HFFc6 (cell line): Measurements from ENCODE around the gene MRGPRG. TPM values are rescaled to one million over a fixed set of nuclear protein-coding genes. Genes with fewer than 3 reads are reported as not detected.

ENCODE experiments used
- DNase-seq: peaks from one replicate; pipeline ENCODE4 v3.0.0-alpha.2; 2018
- H3K27ac Mint-ChIP-seq: 2 replicates; pipeline ENCODE4 v1.8.0; 2020; ENCODE audit warnings: mild to moderate bottlenecking, mixed read lengths
- H3K27me3 Mint-ChIP-seq: 2 replicates; pipeline ENCODE4 v1.8.0; 2021; ENCODE audit warnings: mild to moderate bottlenecking, moderate library complexity, mixed read lengths; ENCODE audit not compliant: insufficient read depth
- H3K36me3 Mint-ChIP-seq: 2 replicates; pipeline ENCODE4 v1.8.0; 2021; ENCODE audit warnings: low read depth, mixed read lengths
- H3K4me1 Mint-ChIP-seq: 2 replicates; pipeline ENCODE4 v1.8.0; 2020; ENCODE audit warnings: low read depth, mixed read lengths
- H3K4me3 Mint-ChIP-seq: 2 replicates; pipeline ENCODE4 v1.8.0; 2020; ENCODE audit warnings: mild to moderate bottlenecking, moderate library complexity, mixed read lengths
- H3K9me3 Mint-ChIP-seq: 2 replicates; pipeline ENCODE4 v1.8.0; 2020; ENCODE audit warnings: mild to moderate bottlenecking, mixed read lengths
- total RNA-seq, 6 experiments: library from RNA; stranded (reverse); fragmentation: NEBNext Ultra II Directional; extraction: Animal tissue kit (Norgen Biotek cat#: 25700); gene quantifications; 2 replicates in 1 of 6; 3 replicates in 5 of 6; pipeline ENCODE4 v1.2.3, GENCODE V29; 2021
- TF ChIP-seq, protein P1 (sequence below): fragments of 200-600 bp; sonication (generic); IDR thresholded peaks from 2 replicates; pipeline ENCODE4 v1.5.0; 2021; ENCODE audit warnings: antibody characterized with exemption, mild to moderate bottlenecking

The MRGPRG gene
- total RNA-seq, 6 experiments from 2014 or later: not detected

GRCh38 chr11:3230636-3231549 is 12.3 kb upstream of the MRGPRG start:
- TF ChIP-seq, protein P1, sequence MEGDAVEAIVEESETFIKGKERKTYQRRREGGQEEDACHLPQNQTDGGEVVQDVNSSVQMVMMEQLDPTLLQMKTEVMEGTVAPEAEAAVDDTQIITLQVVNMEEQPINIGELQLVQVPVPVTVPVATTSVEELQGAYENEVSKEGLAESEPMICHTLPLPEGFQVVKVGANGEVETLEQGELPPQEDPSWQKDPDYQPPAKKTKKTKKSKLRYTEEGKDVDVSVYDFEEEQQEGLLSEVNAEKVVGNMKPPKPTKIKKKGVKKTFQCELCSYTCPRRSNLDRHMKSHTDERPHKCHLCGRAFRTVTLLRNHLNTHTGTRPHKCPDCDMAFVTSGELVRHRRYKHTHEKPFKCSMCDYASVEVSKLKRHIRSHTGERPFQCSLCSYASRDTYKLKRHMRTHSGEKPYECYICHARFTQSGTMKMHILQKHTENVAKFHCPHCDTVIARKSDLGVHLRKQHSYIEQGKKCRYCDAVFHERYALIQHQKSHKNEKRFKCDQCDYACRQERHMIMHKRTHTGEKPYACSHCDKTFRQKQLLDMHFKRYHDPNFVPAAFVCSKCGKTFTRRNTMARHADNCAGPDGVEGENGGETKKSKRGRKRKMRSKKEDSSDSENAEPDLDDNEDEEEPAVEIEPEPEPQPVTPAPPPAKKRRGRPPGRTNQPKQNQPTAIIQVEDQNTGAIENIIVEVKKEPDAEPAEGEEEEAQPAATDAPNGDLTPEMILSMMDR: no peak
- Mint-ChIP-seq H3K4me1 (peaks cover 13% of the 10 kb centered on the region; the same call in 1 of the 2 replicates), H3K9me3 (no peaks in the 10 kb centered on the region), H3K27ac (no peak overlapping the region), H3K4me3 (no peak overlapping the region), H3K27me3 (peaks cover 30% of the 10 kb centered on the region), H3K36me3 (no peaks in the 10 kb centered on the region)
- no peak for DNase-seq

DNA sequence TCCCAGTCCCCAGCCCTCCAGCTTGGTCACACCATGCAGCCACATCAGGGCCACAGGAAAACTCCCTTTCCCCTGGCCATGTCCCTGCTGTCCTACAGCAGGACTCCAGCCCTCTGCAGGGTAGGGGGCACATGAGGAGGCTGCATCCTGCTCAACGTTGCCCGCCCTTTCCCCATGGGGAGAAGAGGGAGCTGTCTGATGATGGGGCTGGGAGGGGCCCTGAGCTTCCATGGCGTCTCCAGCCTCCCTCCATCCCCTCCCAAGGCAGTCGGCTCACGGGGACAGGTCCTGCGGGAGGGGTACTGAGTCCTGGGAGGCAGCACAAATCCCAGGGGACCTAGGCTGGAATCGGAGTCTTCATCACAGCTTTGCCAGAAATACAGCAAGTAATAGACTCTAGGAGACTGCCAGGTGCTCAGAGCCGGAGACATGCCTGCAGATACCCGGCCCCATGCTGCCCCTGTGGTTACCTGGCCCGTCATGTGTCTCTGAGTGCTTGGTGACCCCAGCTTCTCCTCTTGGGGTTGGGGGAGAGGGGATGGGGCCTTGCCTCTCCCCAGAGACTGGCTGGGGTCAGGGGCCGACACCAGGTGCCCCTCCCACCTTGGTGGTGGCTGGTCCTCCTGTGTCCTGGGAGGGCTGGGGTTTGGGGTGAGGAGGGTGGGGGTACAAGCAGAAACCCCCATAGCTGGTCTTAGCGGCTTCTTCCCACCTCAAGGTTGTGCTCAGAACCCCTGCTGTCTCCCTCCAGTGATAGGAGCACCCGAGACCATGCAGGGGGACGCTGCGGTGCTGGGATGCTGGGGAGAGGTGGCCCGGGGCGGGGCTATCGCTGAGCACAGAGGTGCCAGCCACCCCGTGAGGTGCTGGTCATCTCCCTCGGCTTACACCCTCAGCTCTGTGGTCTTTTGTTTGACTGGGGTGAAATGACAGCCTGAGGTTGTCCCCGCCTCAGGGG is 11.3 kb upstream of the MRGPRG start:
- Mint-ChIP-seq H3K27me3 (peaks cover 22% of the 10 kb centered on the region), H3K36me3 (no peaks in the 10 kb centered on the region), H3K4me3 (no peak overlapping the region), H3K4me1 (peaks cover 13% of the 10 kb centered on the region; the same call in 1 of the 2 replicates), H3K9me3 (no peaks in the 10 kb centered on the region), H3K27ac (no peak overlapping the region)
- TF ChIP-seq, protein P1: no peak
- DNase-seq: no peak

DNA sequence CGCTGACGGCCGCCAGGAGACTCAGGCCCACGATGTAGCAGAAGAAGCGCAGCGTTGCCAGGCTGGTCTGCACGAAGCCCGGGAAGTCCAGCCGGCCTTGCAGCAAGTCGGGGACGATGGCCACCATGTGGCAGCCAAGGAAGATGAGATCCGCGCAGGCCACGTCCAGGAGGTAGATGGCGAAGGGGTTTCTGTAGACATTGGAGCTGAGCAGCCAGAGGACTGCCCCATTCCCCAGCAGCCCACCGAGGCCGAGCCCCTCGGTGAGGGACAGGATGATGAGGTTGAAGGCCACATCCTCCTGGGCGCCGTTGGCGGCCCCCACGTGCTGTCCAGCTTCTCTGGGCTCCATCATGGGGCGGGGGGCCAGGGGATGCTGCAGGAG is 9.8 kb upstream of the MRGPRG start:
- no peaks in the 10 kb centered on the region for H3K36me3 Mint-ChIP-seq
- peaks cover 21% of the 10 kb centered on the region for H3K27me3 Mint-ChIP-seq
- H3K4me1 Mint-ChIP-seq: peaks cover 13% of the 10 kb centered on the region; the same call in 1 of the 2 replicates
- no peak for DNase-seq
- no peak overlapping the region for H3K4me3 Mint-ChIP-seq
- no peaks in the 10 kb centered on the region for H3K9me3 Mint-ChIP-seq
- no peak overlapping the region for H3K27ac Mint-ChIP-seq
- TF ChIP-seq, protein P1: no peak

DNA sequence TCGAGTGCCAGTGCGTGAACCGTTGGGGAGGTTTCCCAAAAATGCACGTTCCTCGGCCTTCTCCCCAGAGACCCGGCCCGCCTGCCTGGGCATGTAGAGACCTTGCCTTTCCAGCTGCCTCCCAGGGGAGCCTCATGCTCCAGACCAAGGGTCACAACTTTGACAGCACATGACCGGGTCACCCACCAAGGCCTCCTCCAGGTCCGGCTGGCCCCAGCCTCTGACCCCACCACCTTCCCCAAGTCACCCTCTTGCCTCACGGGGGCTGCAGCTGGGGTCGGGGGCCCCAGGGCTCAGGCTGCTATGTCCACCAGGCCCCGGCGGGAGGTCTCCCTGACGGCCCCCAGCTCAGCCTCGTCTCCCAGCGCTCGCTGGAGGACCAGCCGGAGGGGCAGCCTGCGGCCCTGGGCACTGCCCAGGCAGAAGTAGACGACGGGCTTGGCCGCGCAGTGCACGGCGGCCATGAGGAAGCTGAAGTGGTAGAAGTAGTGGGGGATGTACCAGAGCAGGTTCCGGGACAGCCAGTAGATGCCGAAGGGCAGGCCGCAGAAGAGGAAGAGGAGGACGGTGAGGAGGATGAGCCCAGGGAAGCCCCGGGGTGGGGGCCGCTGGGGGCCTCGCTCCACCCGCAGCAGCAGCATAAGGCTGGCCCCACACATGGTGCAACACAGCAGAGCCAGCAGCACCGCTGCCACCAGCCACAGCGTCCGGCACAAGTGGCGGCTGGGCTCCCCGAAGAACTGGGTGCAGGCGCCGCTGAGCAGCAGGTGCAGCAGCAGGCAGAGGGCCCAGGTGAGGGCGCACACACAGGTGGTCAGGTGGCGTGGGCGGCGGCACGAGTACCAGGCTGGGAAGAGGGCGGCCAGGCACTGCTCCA is 9.2 kb upstream of the MRGPRG start:
- no peak overlapping the region for H3K4me3 Mint-ChIP-seq
- H3K36me3 Mint-ChIP-seq: no peaks in the 10 kb centered on the region
- TF ChIP-seq, protein P1: no peak
- H3K4me1 Mint-ChIP-seq: peaks cover 13% of the 10 kb centered on the region; the same call in 1 of the 2 replicates
- DNase-seq: no peak
- H3K9me3 Mint-ChIP-seq: no peaks in the 10 kb centered on the region
- peaks cover 15% of the 10 kb centered on the region for H3K27me3 Mint-ChIP-seq
- no peak overlapping the region for H3K27ac Mint-ChIP-seq
